HepG2 (cell line): ENCODE data around the gene PLCB4. TPM values are rescaled to one million over a fixed set of nuclear protein-coding genes. Genes with fewer than 3 reads are reported as not detected.

Source experiments
- ATAC-seq: fragments of 200-7000 bp; cut with Tn5 transposase; 3 replicates; pipeline ENCODE4 v1.9.1; 2020; ENCODE audit warnings: mild to moderate bottlenecking, moderate library complexity
- BruUV-seq: library from RNA; stranded (reverse); fragments of 400-500 nt; replicated peaks from 2 replicates; lab custom pipeline; 2021; lab: Mats Ljungman, UMichigan
- CTCF ChIA-PET: fragments of 300-600 bp; formaldehyde crosslinking; extraction: SDS; loops from one replicate; lab custom pipeline; 2021; ENCODE audit warnings: low total read pairs, inconsistent platforms, low intra/inter-chr PET ratio; lab: Yijun Ruan, JAX
- POLR2A ChIA-PET: fragments of 350-600 bp; sonication (Branson Sonifier 250); formaldehyde crosslinking; loops from one replicate; lab custom pipeline; 2020; ENCODE audit warnings: antibody characterized with exemption, inconsistent platforms; lab: Yijun Ruan, JAX
- DNase-seq: peaks from one replicate; pipeline ENCODE4 v3.0.0-alpha.2; 2015; ENCODE audit warnings: low spot score
- FAIRE-seq: peaks from 3 replicates; lab custom pipeline; 2011; peaks lifted over from hg19 to GRCh38; lab: Jason Lieb, UNC
- H2AFZ ChIP-seq: one replicate; pipeline ENCODE4 v1.6.1; 2011; ENCODE audit warnings: low read length, inconsistent platforms
- H3K27ac ChIP-seq: fragments of 300-600 bp; 3 replicates; pipeline ENCODE4 v1.8.0; 2011; ENCODE audit warnings: mixed run types, mild to moderate bottlenecking, mixed read lengths, low read length, inconsistent platforms; ENCODE audit not compliant: insufficient read depth; ENCODE audit errors: extremely low read length
- H3K27me3 ChIP-seq, 2 experiments: fragments of 200-600 bp in 1 of 2; 2 replicates in 1 of 2; 3 replicates in 1 of 2; pipeline versions ENCODE4 v1.6.0 to v1.8.0; 2011; ENCODE audit warnings: low read length in 2 of 2, mild to moderate bottlenecking in 2 of 2, moderate library complexity in 2 of 2, inconsistent platforms in 1 of 2; ENCODE audit not compliant: insufficient read depth in 2 of 2, control insufficient read depth in 1 of 2
- H3K36me3 ChIP-seq, 2 experiments: fragments of 200-600 bp in 1 of 2; replicated peaks in 1 of 2; 2 replicates in 1 of 2; 3 replicates in 1 of 2; pipeline versions ENCODE4 v1.5.1 to v1.8.0; 2011; ENCODE audit warnings: low read length in 2 of 2, inconsistent platforms in 1 of 2; ENCODE audit not compliant: insufficient read depth in 2 of 2, control insufficient read depth in 1 of 2
- H3K4me1 ChIP-seq: 2 replicates; pipeline ENCODE4 v1.5.1; 2012; ENCODE audit warnings: low read length, inconsistent platforms; ENCODE audit not compliant: insufficient read depth
- H3K4me2 ChIP-seq: 2 replicates; pipeline ENCODE4 v1.6.0; 2011; ENCODE audit warnings: low read depth, low read length, inconsistent platforms
- H3K4me3 ChIP-seq, 3 experiments: fragments of 200-600 bp in 1 of 3; sonication (generic), shearing (Covaris generic) in 1 of 3; replicated peaks in 1 of 3; 2 replicates each; pipeline ENCODE4 v1.5.1; 2011 to 2016; ENCODE audit warnings: low read length in 3 of 3, inconsistent platforms in 2 of 3, low read depth in 2 of 3, mild to moderate bottlenecking in 2 of 3, control low read depth in 1 of 3, mixed read lengths in 1 of 3; ENCODE audit not compliant: insufficient read depth in 1 of 3
- H3K79me2 ChIP-seq: one replicate; pipeline ENCODE4 v1.6.1; 2011; ENCODE audit warnings: low read length, inconsistent platforms; ENCODE audit not compliant: insufficient read depth
- H3K9ac ChIP-seq: 2 replicates; pipeline ENCODE4 v1.6.0; 2011; ENCODE audit warnings: mild to moderate bottlenecking, low read depth, low read length, inconsistent platforms; ENCODE audit not compliant: insufficient read depth
- H3K9me3 ChIP-seq: 2 replicates; pipeline ENCODE4 v1.5.1; 2012; ENCODE audit warnings: mild to moderate bottlenecking, low read length
- H4K20me1 ChIP-seq: 2 replicates; pipeline ENCODE4 v1.6.0; 2011; ENCODE audit warnings: inconsistent platforms, mild to moderate bottlenecking, low read length, moderate library complexity; ENCODE audit not compliant: insufficient read depth
- FLYWCH1 ChIP-seq: sonication (generic); formaldehyde crosslinking; IDR thresholded peaks from 2 replicates; pipeline ENCODE4 v1.8.1; 2023; ENCODE audit warnings: mild to moderate bottlenecking, missing genetic modification reagents
- FOXK1 ChIP-seq: sonication (generic); formaldehyde crosslinking; IDR thresholded peaks from 2 replicates; pipeline ENCODE4 v1.4.0; 2020; ENCODE audit warnings: low read depth, missing genetic modification reagents, borderline replicate concordance
- FOXP1 ChIP-seq, 2 experiments: fragments of 450-650 bp in 1 of 2; IDR thresholded peaks; 2 replicates each; pipeline ENCODE4 v1.6.1; 2017 to 2018; ENCODE audit warnings: antibody characterized with exemption in 1 of 2
- IKZF1 ChIP-seq: fragments of 450-650 bp; IDR thresholded peaks from 2 replicates; pipeline ENCODE4 v1.7.1; 2016
- KAT2B ChIP-seq: fragments of 150-350 bp; IDR thresholded peaks from 2 replicates; pipeline ENCODE4 v1.6.1; 2014; ENCODE audit warnings: low read depth, low read length, borderline replicate concordance
- MLLT10 ChIP-seq: sonication (generic); formaldehyde crosslinking; IDR thresholded peaks from 2 replicates; pipeline ENCODE4 v1.4.0; 2020; ENCODE audit warnings: missing genetic modification reagents
- POLR2AphosphoS2 ChIP-seq: IDR thresholded peaks from 2 replicates; pipeline ENCODE4 v1.6.1; 2011; ENCODE audit warnings: low read depth, low read length, improper control_type of control experiment
- ZIK1 ChIP-seq: sonication (generic); formaldehyde crosslinking; IDR thresholded peaks from 2 replicates; pipeline ENCODE4 v1.5.0; 2020; ENCODE audit warnings: mild to moderate bottlenecking, low read depth, missing genetic modification reagents, borderline replicate concordance
- ZNF180 ChIP-seq: sonication (generic); formaldehyde crosslinking; IDR thresholded peaks from 2 replicates; pipeline ENCODE4 v1.4.0; 2020; ENCODE audit warnings: low read depth, missing genetic modification reagents, borderline replicate concordance
- ZNF367 ChIP-seq: sonication (generic); formaldehyde crosslinking; IDR thresholded peaks from 2 replicates; pipeline ENCODE4 v1.4.0; 2020; ENCODE audit warnings: missing genetic modification reagents, borderline replicate concordance
- ZNF639 ChIP-seq: conservative IDR thresholded peaks from 2 replicates; pipeline ENCODE4 v1.6.1; 2018; ENCODE audit warnings: missing genetic modification reagents
- ZSCAN29 ChIP-seq: sonication (generic); formaldehyde crosslinking; conservative IDR thresholded peaks from 2 replicates; pipeline ENCODE4 v1.4.0; 2020; ENCODE audit warnings: mild to moderate bottlenecking, missing genetic modification reagents
- WGBS: methylation state at CpG from one replicate; pipeline ENCODE4 v1.1.6; 2017; ENCODE audit warnings: low lambda C conversion rate; 5-methylcytosine and 5-hydroxymethylcytosine counted together
- in situ Hi-C: cut with HindIII; loops from 2 replicates; pipeline ENCODE4 v1.10.0; 2017; ENCODE audit warnings: low pct_unique_long_range_greater_than_20kb; ENCODE audit not compliant: extremely low pct_ligation_motif_present
- intact Hi-C: fragments of 100-400 bp; cut with micrococcal nuclease; formaldehyde crosslinking; loops from one replicate; pipeline ENCODE4 v1.10.0; 2022; ENCODE audit not compliant: unreplicated experiment
- polyA plus RNA-seq, 8 experiments: library from polyadenylated mRNA; depleted of rRNA in 3 of 8; stranded (reverse) in 7 of 8; unstranded in 1 of 8; fragments of >200 nt; fragmentation: Illumina TruSeq in 4 of 8; extraction: Trizol in 4 of 8; gene quantifications; 2 replicates each; pipeline versions ENCODE4 v1.2.1 to v1.2.3, GENCODE V29; 2011 to 2016; ENCODE audit warnings: low read depth in 4 of 8, missing spikeins in 1 of 8, mixed read lengths in 1 of 8; ENCODE audit not compliant: insufficient read depth in 1 of 8
- total RNA-seq, 5 experiments: library from RNA; depleted of rRNA; stranded (reverse); fragments of >200 nt; fragmentation: Illumina TruSeq; extraction: Trizol; gene quantifications; 2 replicates each; pipeline ENCODE4 v1.2.3, GENCODE V29; 2016; ENCODE audit warnings: low read depth in 1 of 5
- TF ChIP-seq, protein P1 (sequence below): sonication (generic); formaldehyde crosslinking; IDR thresholded peaks from 2 replicates; pipeline ENCODE4 v1.5.1; 2020; ENCODE audit warnings: mild to moderate bottlenecking, missing genetic modification reagents, moderate library complexity
- TF ChIP-seq, protein P2 (sequence below): sonication (generic); formaldehyde crosslinking; IDR thresholded peaks from 2 replicates; pipeline ENCODE4 v1.4.0; 2020; ENCODE audit warnings: low read depth, mild to moderate bottlenecking, missing genetic modification reagents

PLCB4 gene
- total and polyA plus RNA-seq, 2 of the 13 experiments (the other 11 are each of a cell fraction or from before 2014, with no cell fraction given): 0.01 TPM; not detected in 1

DNA sequence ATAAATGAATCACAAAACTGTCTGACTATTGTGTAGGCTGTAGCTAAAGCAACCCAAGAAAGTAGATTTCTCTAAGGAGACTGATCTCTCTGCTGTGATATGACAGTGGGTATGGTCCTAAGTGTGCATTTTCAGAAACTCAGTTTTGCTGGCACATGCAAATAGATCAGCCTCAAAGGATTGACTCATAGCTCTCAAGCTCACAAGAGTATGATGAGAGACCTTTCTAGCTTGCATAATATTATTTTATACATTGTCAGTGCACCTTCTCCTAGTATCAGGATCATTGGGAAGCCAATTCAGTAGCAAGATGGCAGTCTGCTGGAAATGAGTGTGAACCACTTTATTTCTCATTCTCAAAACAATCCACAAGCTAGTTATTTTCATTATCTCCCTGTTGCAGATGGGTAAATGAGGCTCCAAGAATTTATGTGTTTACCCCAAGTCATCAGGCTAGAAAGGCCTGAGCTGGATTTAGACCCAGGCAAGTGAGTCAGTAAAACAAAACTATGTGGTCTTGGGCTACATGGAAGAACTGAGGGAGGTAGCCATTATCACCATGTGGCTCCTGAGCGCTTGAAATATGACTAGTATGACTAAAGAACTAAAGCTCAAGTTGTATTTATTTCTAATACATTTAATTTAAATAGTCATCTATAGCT is 27.9 kb upstream of the PLCB4 start:
- DNase-seq (no peak), FAIRE-seq (no peak), ATAC-seq (no peak)
- H3K36me3 ChIP-seq: no peaks in the 10 kb centered on the region
- BruUV-seq: no TSS peak
- in situ Hi-C loops (no loop called here), intact Hi-C loops (no loop called here)
- ChIA-PET CTCF (no interaction called here), POLR2A (no interaction called here)
- no peaks in the 10 kb centered on the region for H3K79me2 ChIP-seq
- no peaks in the 10 kb centered on the region for H3K4me1 ChIP-seq
- H4K20me1 ChIP-seq: no peaks in the 10 kb centered on the region
- no peak overlapping the region for H3K4me2 ChIP-seq
- H3K27ac ChIP-seq: no peak overlapping the region
- no peak overlapping the region for H2AFZ ChIP-seq
- no peak overlapping the region for H3K9ac ChIP-seq
- no peak for TF ChIP-seq ZNF180 (CRISPR knock-in tag)
- no peak for TF ChIP-seq ZIK1 (CRISPR knock-in tag)
- no peak for TF ChIP-seq MLLT10 (CRISPR knock-in tag)
- TF ChIP-seq FOXP1 (IDR thresholded peaks at IDR 0.05): no peak
- TF ChIP-seq FOXP1 (CRISPR knock-in tag; IDR thresholded peaks at IDR 0.05): no peak
- TF ChIP-seq, protein P1, sequence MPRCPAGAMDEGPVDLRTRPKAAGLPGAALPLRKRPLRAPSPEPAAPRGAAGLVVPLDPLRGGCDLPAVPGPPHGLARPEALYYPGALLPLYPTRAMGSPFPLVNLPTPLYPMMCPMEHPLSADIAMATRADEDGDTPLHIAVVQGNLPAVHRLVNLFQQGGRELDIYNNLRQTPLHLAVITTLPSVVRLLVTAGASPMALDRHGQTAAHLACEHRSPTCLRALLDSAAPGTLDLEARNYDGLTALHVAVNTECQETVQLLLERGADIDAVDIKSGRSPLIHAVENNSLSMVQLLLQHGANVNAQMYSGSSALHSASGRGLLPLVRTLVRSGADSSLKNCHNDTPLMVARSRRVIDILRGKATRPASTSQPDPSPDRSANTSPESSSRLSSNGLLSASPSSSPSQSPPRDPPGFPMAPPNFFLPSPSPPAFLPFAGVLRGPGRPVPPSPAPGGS (CRISPR knock-in tag): no peak
- TF ChIP-seq IKZF1: no peak
- no peak for TF ChIP-seq POLR2AphosphoS2
- no peak for TF ChIP-seq ZSCAN29
- no peak for TF ChIP-seq KAT2B
- no peak for TF ChIP-seq ZNF639 (CRISPR knock-in tag)
- TF ChIP-seq, protein P2, sequence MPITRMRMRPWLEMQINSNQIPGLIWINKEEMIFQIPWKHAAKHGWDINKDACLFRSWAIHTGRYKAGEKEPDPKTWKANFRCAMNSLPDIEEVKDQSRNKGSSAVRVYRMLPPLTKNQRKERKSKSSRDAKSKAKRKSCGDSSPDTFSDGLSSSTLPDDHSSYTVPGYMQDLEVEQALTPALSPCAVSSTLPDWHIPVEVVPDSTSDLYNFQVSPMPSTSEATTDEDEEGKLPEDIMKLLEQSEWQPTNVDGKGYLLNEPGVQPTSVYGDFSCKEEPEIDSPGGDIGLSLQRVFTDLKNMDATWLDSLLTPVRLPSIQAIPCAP (CRISPR knock-in tag): no peak
- no peak for TF ChIP-seq ZNF367 (CRISPR knock-in tag)
- TF ChIP-seq FLYWCH1 (CRISPR knock-in tag): no peak
- no peak for TF ChIP-seq FOXK1 (CRISPR knock-in tag)
- WGBS: 7% methylated on average over 1 of the region's 1 CpG
- H3K27me3 ChIP-seq: no peaks in the 10 kb centered on the region
- no peak overlapping the region for H3K4me3 ChIP-seq
- no peaks in the 10 kb centered on the region for H3K9me3 ChIP-seq
